Natural killer cell (primary cell): ENCODE data around the gene CCDC126. TPM values are rescaled to one million over a fixed set of nuclear protein-coding genes. Genes with fewer than 3 reads are reported as not detected.

ENCODE experiments used
- ATAC-seq, 3 donors: fragments of 150-1000 bp in 2 of 3; fragments of 200-7000 bp in 1 of 3; cut with Tn5 transposase; 1 replicate in 1 of 3; 2 replicates in 2 of 3; pipeline ENCODE4 v1.10.0; 2021; ENCODE audit warnings: mild to moderate bottlenecking in 2 of 3, moderate library complexity in 2 of 3
- DNase-seq, 2 donors: peaks; one replicate each; pipeline versions ENCODE4 v3.0.0 to v3.0.0-alpha.2; 2013 to 2021; ENCODE audit warnings: mixed read lengths in 1 of 2
- H3K27ac ChIP-seq: one replicate; pipeline ENCODE4 v1.5.1; 2013; ENCODE audit warnings: mild to moderate bottlenecking, low read length
- H3K27me3 ChIP-seq: one replicate; pipeline ENCODE4 v1.6.1; 2013; ENCODE audit warnings: low read length; ENCODE audit not compliant: control insufficient read depth, insufficient read depth
- H3K36me3 ChIP-seq: one replicate; pipeline ENCODE4 v1.6.1; 2013; ENCODE audit warnings: low read length; ENCODE audit not compliant: control insufficient read depth, insufficient read depth
- H3K4me1 ChIP-seq: one replicate; pipeline ENCODE4 v1.6.1; 2013; ENCODE audit warnings: low read length; ENCODE audit not compliant: control insufficient read depth, insufficient read depth
- H3K4me3 ChIP-seq: one replicate; pipeline ENCODE4 v1.5.1; 2013; ENCODE audit warnings: low read length
- H3K9me3 ChIP-seq: one replicate; pipeline ENCODE4 v1.6.1; 2013; ENCODE audit warnings: low read length; ENCODE audit not compliant: control insufficient read depth, insufficient read depth
- H3K27ac Mint-ChIP-seq, 2 donors: one replicate each; pipeline ENCODE4 v1.8.0; 2022; ENCODE audit warnings: mild to moderate bottlenecking in 2 of 2, mixed read lengths in 2 of 2, moderate library complexity in 1 of 2
- H3K27me3 Mint-ChIP-seq, 2 donors: one replicate each; pipeline ENCODE4 v1.8.0; 2022; ENCODE audit warnings: low read depth in 2 of 2, mixed read lengths in 2 of 2
- H3K36me3 Mint-ChIP-seq: one replicate; pipeline ENCODE4 v1.8.0; 2022; ENCODE audit warnings: mixed read lengths
- H3K4me1 Mint-ChIP-seq, 2 donors: one replicate each; pipeline ENCODE4 v1.8.0; 2022; ENCODE audit warnings: mixed read lengths in 2 of 2
- H3K4me3 Mint-ChIP-seq: one replicate; pipeline ENCODE4 v1.8.0; 2022; ENCODE audit warnings: mild to moderate bottlenecking, moderate library complexity, mixed read lengths
- H3K9me3 Mint-ChIP-seq, 2 donors: one replicate each; pipeline ENCODE4 v1.8.0; 2022; ENCODE audit warnings: mixed read lengths in 2 of 2
- CTCF ChIP-seq: fragments of 200-600 bp; IDR thresholded peaks from one replicate; pipeline ENCODE4 v1.8.0; 2022; ENCODE audit warnings: antibody characterized with exemption
- WGBS: methylation state at CpG from one replicate; pipeline ENCODE4 v1.1.7; 2013; ENCODE audit warnings: missing lambda C conversion rate; ENCODE audit not compliant: insufficient coverage; 5-methylcytosine and 5-hydroxymethylcytosine counted together
- intact Hi-C: fragments of 100-400 bp; cut with micrococcal nuclease; formaldehyde crosslinking; loops from one replicate; pipeline ENCODE4 v1.14.2; 2022
- total RNA-seq, 4 donors: library from RNA; stranded (reverse); fragments of 120-200 nt in 1 of 4; gene quantifications; one replicate each; pipeline versions ENCODE4 v1.2.3 to v1.2.4, GENCODE V29; 2013 to 2022

Gene CCDC126
- total RNA-seq, 3 donors from 2014 or later (not counting 1 experiment from before 2014, with no cell fraction given), result 13.4 to 19.0 (median 16.9) TPM

- Histone ChIP-seq H3K36me3 (no peaks in the 10 kb centered on the region), H3K27ac (no peak overlapping the region), H3K27me3 (no peaks in the 10 kb centered on the region), H3K4me1 (peaks cover 9% of the 10 kb centered on the region), H3K4me3 (no peak overlapping the region), H3K9me3 (no peaks in the 10 kb centered on the region)
- no peaks in the 10 kb centered on the region for H3K36me3 Mint-ChIP-seq
- H3K4me1 Mint-ChIP-seq, result peaks cover 30 to 47% of the 10 kb centered on the region in 2 donors
- WGBS, result 92% methylated on average over 3 of the region's 4 CpGs
- no peaks in the 10 kb centered on the region for H3K9me3 Mint-ChIP-seq
- DNase-seq (no peak), ATAC-seq (no peak)
- peaks cover 5% of the 10 kb centered on the region in 2 donors for H3K27me3 Mint-ChIP-seq
- no peak for TF ChIP-seq CTCF
- intact Hi-C loops, result no loop called here
- H3K4me3 Mint-ChIP-seq, result no peak overlapping the region
- no peak overlapping the region for H3K27ac Mint-ChIP-seq
Observed at GRCh38 chr7:23600236-23600635, 3.1 kb downstream of the CCDC126 start.

GRCh38 chr7:23603632-23604295 is 6.6 kb downstream of the CCDC126 start:
- H3K4me1 Mint-ChIP-seq, result peaks cover 25 to 32% of the 10 kb centered on the region in 2 donors
- ATAC-seq (no peak), DNase-seq (no peak)
- no peaks in the 10 kb centered on the region for H3K9me3 Mint-ChIP-seq
- no peaks in the 10 kb centered on the region for H3K36me3 ChIP-seq
- no peak overlapping the region for H3K4me3 ChIP-seq
- H3K4me3 Mint-ChIP-seq, result no peak overlapping the region
- H3K4me1 ChIP-seq, result no peaks in the 10 kb centered on the region
- intact Hi-C loops, result no loop called here
- no peak overlapping the region for H3K27ac ChIP-seq
- H3K9me3 ChIP-seq, result no peaks in the 10 kb centered on the region
- 81% methylated on average over 4 of the region's 4 CpGs for WGBS
- H3K27me3 ChIP-seq, result no peaks in the 10 kb centered on the region
- H3K27ac Mint-ChIP-seq, result no peak overlapping the region
- no peak for TF ChIP-seq CTCF
- no peaks in the 10 kb centered on the region for H3K27me3 Mint-ChIP-seq
- H3K36me3 Mint-ChIP-seq, result no peaks in the 10 kb centered on the region

GRCh38 chr7:23604296-23604640 is 7.1 kb downstream of the CCDC126 start:
- Histone ChIP-seq H3K9me3 (no peaks in the 10 kb centered on the region), H3K27ac (no peak overlapping the region), H3K27me3 (no peaks in the 10 kb centered on the region), H3K4me1 (no peaks in the 10 kb centered on the region), H3K36me3 (no peaks in the 10 kb centered on the region), H3K4me3 (no peak overlapping the region)
- H3K27me3 Mint-ChIP-seq, result no peaks in the 10 kb centered on the region
- intact Hi-C loops, result no loop called here
- no peak for ATAC-seq
- peaks cover 20 to 27% of the 10 kb centered on the region in 2 donors for H3K4me1 Mint-ChIP-seq
- no peaks in the 10 kb centered on the region for H3K9me3 Mint-ChIP-seq
- no peak for TF ChIP-seq CTCF
- no peak for DNase-seq
- no peaks in the 10 kb centered on the region for H3K36me3 Mint-ChIP-seq
- H3K27ac Mint-ChIP-seq, result no peak overlapping the region
- no peak overlapping the region for H3K4me3 Mint-ChIP-seq

GRCh38 chr7:23607130-23607529 is 9.9 kb downstream of the CCDC126 start:
- TF ChIP-seq CTCF, result no peak

More at GRCh38 chr7:23607130-23607529, 9.9 kb downstream of the CCDC126 start:
- Mint-ChIP-seq H3K27me3 (no peaks in the 10 kb centered on the region), H3K27ac (no peak overlapping the region), H3K4me1 (peaks cover 15 to 20% of the 10 kb centered on the region in 2 donors), H3K9me3 (no peaks in the 10 kb centered on the region), H3K4me3 (no peak overlapping the region), H3K36me3 (no peaks in the 10 kb centered on the region)
- no peaks in the 10 kb centered on the region for H3K4me1 ChIP-seq
- H3K9me3 ChIP-seq, result no peaks in the 10 kb centered on the region
- no peak for ATAC-seq
- H3K27ac ChIP-seq, result no peak overlapping the region
- peaks cover 3% of the 10 kb centered on the region for H3K36me3 ChIP-seq
- no peaks in the 10 kb centered on the region for H3K27me3 ChIP-seq
- intact Hi-C loops, result no loop called here
- no peak overlapping the region for H3K4me3 ChIP-seq
- no peak for DNase-seq
